ENCODE data around the gene SGF29. TPM values are rescaled to one million over a fixed set of nuclear protein-coding genes. Genes with fewer than 3 reads are reported as not detected.

Gene SGF29
- polyA plus RNA-seq, 1 donor (not counting 4 experiments of a cell fraction or from before 2014, with no cell fraction given): 3.0 TPM

DNA sequence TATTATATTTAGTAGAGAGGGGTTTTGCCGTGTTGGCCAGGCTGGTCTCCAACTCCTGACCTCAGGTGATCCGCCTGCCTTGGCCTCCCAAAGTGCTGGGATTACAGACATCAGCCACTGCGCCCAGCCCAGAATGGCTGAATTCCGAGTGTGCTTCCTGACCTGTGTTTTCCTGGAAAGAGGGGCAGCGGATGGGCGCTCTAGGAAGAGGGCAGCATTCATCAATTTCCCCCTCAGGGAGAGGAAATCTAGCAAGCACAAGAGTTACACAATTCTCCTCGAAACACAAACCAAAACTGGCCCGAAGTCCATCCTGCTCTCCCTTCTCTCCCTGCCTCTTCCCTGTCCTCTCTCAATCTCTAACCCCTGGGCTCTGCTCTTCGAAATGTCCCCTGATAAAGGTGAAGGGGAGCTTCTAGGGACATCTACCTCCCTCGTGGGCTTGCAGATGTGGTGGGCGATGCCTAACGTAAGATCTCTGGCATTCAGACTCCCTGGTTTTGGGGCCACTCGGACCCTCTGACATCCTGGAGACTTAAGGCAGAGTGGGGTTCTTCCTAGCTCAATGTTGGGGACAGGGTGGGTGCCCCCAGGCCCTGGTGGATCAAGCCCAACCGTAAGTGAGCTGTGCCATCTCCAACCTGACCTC lies 48.1 kb upstream of the SGF29 start:
- no peaks in the 10 kb centered on the region for H3K9me3 ChIP-seq (ENCODE audit: control insufficient read depth, low read depth, low read length)
- no peak overlapping the region for H2AFZ ChIP-seq (ENCODE audit: control insufficient read depth, low read length)
- no peak overlapping the region for H3K4me2 ChIP-seq (ENCODE audit: control insufficient read depth, extremely low read depth, insufficient read depth, low read depth, low read length)
- FAIRE-seq (no peak), DNase-seq (ENCODE audit: low read depth, low spot score) (no peak)
- dilution Hi-C loops (cut with MboI; ENCODE audit: extremely low pct_ligation_motif_present, low sequenced_read_pairs): no loop called here
- H3K9me1 ChIP-seq (ENCODE audit: control insufficient read depth, extremely low read depth, insufficient read depth, low read length): no peaks in the 10 kb centered on the region
- no peak overlapping the region for H3K4me3 ChIP-seq (ENCODE audit: control insufficient read depth in 2 of 3, extremely low read depth in 1 of 3, insufficient read depth in 2 of 3, low read depth in 1 of 3, low read length in 3 of 3)
- H3K27ac ChIP-seq (ENCODE audit: control insufficient read depth, insufficient read depth, low read length): no peak overlapping the region
- peaks cover 18% of the 10 kb centered on the region for H3K27me3 ChIP-seq (ENCODE audit: control insufficient read depth, extremely low read depth, insufficient read depth, low read length)
- no peaks in the 10 kb centered on the region for H3K4me1 ChIP-seq (ENCODE audit: control insufficient read depth, extremely low read depth, insufficient read depth, low read length)
- H3K79me2 ChIP-seq (ENCODE audit: control insufficient read depth, insufficient read depth, low read length): no peaks in the 10 kb centered on the region
- TF ChIP-seq EZH2 (IDR thresholded peaks at IDR 0.05; ENCODE audit: low read length): no peak
- TF ChIP-seq, protein P1, sequence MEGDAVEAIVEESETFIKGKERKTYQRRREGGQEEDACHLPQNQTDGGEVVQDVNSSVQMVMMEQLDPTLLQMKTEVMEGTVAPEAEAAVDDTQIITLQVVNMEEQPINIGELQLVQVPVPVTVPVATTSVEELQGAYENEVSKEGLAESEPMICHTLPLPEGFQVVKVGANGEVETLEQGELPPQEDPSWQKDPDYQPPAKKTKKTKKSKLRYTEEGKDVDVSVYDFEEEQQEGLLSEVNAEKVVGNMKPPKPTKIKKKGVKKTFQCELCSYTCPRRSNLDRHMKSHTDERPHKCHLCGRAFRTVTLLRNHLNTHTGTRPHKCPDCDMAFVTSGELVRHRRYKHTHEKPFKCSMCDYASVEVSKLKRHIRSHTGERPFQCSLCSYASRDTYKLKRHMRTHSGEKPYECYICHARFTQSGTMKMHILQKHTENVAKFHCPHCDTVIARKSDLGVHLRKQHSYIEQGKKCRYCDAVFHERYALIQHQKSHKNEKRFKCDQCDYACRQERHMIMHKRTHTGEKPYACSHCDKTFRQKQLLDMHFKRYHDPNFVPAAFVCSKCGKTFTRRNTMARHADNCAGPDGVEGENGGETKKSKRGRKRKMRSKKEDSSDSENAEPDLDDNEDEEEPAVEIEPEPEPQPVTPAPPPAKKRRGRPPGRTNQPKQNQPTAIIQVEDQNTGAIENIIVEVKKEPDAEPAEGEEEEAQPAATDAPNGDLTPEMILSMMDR (optimal IDR thresholded peaks at IDR 0.05 in 1 of 3, IDR thresholded peaks at IDR 0.05 in 1 of 3, conservative IDR thresholded peaks at IDR 0.05 in 1 of 3; ENCODE audit: extremely low read depth in 1 of 3, insufficient read depth in 2 of 3, low read length in 3 of 3): no peak
- no peaks in the 10 kb centered on the region for H3K36me3 ChIP-seq (ENCODE audit: control insufficient read depth in 2 of 2, extremely low read depth in 1 of 2, insufficient read depth in 2 of 2, low read length in 2 of 2)
- no peak overlapping the region for H3K9ac ChIP-seq (ENCODE audit: control insufficient read depth, extremely low read depth, insufficient read depth, low read length)
- H4K20me1 ChIP-seq (ENCODE audit: control insufficient read depth, extremely low read depth, insufficient read depth, low read length): no peaks in the 10 kb centered on the region

DNA sequence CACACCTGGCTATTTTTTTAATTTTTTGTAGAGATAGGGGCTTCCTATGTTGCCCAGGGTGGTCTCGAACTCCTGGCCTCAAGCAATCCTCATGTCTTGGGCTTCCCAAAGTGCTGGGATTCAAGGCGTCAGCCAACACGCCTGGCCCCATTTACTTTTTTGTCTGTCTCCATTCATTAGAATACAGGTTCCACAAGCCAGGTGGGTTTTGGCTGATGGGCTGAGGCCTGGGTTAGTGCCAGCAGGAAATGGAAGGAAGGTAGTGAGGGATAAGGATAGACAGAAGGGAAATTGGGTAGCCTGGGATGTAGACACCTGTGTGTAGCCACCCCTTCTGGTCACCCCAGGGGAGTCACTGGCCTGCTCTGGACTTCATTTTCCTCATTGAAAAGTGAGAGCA lies 42.7 kb upstream of the SGF29 start:
- DNase-seq (ENCODE audit: low read depth, low spot score): no peak
- FAIRE-seq: no peak
- Histone ChIP-seq H3K4me2 (ENCODE audit: control insufficient read depth, extremely low read depth, insufficient read depth, low read depth, low read length) (no peak overlapping the region), H3K4me3 (ENCODE audit: control insufficient read depth in 2 of 3, extremely low read depth in 1 of 3, insufficient read depth in 2 of 3, low read depth in 1 of 3, low read length in 3 of 3) (no peak overlapping the region), H3K9me3 (ENCODE audit: control insufficient read depth, low read depth, low read length) (no peaks in the 10 kb centered on the region), H3K27ac (ENCODE audit: control insufficient read depth, insufficient read depth, low read length) (no peak overlapping the region), H3K79me2 (ENCODE audit: control insufficient read depth, insufficient read depth, low read length) (no peaks in the 10 kb centered on the region), H3K4me1 (ENCODE audit: control insufficient read depth, extremely low read depth, insufficient read depth, low read length) (no peaks in the 10 kb centered on the region), H4K20me1 (ENCODE audit: control insufficient read depth, extremely low read depth, insufficient read depth, low read length) (no peaks in the 10 kb centered on the region), H3K9ac (ENCODE audit: control insufficient read depth, extremely low read depth, insufficient read depth, low read length) (no peak overlapping the region), H2AFZ (ENCODE audit: control insufficient read depth, low read length) (no peak overlapping the region), H3K36me3 (ENCODE audit: control insufficient read depth in 2 of 2, extremely low read depth in 1 of 2, insufficient read depth in 2 of 2, low read length in 2 of 2) (no peaks in the 10 kb centered on the region), H3K9me1 (ENCODE audit: control insufficient read depth, extremely low read depth, insufficient read depth, low read length) (no peaks in the 10 kb centered on the region), H3K27me3 (ENCODE audit: control insufficient read depth, extremely low read depth, insufficient read depth, low read length) (no peaks in the 10 kb centered on the region)
- dilution Hi-C loops (cut with MboI; ENCODE audit: extremely low pct_ligation_motif_present, low sequenced_read_pairs): no loop called here
- no peak for TF ChIP-seq EZH2 (IDR thresholded peaks at IDR 0.05; ENCODE audit: low read length)
- TF ChIP-seq, protein P1 (optimal IDR thresholded peaks at IDR 0.05 in 1 of 3, IDR thresholded peaks at IDR 0.05 in 1 of 3, conservative IDR thresholded peaks at IDR 0.05 in 1 of 3; ENCODE audit: extremely low read depth in 1 of 3, insufficient read depth in 2 of 3, low read length in 3 of 3): no peak
